ENCODE results near the gene LYPLA2.
A peak's percentile ranks its signal among the peaks of the same experiment; 100 is the strongest.

LYPLA2 gene

DNA sequence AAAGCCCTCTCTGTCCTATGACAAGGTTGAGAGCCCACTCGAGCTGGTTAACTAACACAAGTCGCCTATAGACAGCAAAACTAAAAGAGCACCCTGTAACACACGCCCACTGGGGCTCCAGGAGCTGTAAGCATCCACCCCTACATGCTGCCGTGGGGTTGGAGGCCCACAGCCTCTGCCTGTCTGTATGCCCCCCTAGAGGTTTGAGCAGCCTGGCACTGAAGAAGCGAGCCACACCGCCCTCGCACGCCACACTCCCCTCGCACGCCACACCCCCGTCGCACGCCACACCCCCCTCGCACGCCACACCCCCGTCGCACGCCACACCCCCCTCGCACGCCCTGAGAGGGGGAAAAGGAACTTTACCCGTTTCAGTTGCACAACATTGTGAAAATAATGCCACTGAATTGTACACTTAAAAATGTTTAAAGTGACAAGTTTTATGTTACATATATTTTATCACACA, 47.5 kb downstream of the LYPLA2 start:
- ChIA-PET POLR2A (no interaction called here), CTCF (interaction anchor here (0.8 to 1.6 kb wide), 4 partner anchors 11 to 67 kb away, joined by 3 to 7 read pairs (median 4); partner anchors contain the start of gene HMGCL)
- TF ChIP-seq, protein P1, sequence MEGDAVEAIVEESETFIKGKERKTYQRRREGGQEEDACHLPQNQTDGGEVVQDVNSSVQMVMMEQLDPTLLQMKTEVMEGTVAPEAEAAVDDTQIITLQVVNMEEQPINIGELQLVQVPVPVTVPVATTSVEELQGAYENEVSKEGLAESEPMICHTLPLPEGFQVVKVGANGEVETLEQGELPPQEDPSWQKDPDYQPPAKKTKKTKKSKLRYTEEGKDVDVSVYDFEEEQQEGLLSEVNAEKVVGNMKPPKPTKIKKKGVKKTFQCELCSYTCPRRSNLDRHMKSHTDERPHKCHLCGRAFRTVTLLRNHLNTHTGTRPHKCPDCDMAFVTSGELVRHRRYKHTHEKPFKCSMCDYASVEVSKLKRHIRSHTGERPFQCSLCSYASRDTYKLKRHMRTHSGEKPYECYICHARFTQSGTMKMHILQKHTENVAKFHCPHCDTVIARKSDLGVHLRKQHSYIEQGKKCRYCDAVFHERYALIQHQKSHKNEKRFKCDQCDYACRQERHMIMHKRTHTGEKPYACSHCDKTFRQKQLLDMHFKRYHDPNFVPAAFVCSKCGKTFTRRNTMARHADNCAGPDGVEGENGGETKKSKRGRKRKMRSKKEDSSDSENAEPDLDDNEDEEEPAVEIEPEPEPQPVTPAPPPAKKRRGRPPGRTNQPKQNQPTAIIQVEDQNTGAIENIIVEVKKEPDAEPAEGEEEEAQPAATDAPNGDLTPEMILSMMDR (IDR thresholded peaks at IDR 0.05; ENCODE audit: control extremely low read depth, extremely low read depth, low read depth, missing control alignments), result no peak
- DNase-seq (ENCODE audit: extremely low spot score), result peak; percentile 80

DNA sequence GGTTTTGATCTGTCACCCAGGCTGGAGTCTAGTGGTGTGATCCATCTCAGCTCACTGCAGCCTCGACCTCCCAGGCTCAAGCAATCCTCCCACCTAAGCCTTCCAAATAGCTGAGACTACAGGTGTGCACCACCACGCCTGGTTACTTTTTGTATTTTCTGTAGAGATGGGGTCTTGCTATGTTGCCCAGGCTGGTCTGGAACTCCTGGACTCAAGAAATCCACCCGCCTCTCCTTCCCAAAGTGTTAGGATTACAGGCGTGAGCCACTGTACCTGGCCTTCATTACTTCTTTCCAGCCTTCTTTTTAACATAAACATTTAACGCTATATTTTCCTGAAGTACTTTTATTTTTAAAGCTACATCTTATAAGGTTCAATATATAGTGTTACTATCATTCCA, 52.7 kb downstream of the LYPLA2 start:
- DNase-seq (ENCODE audit: extremely low spot score), result no peak
- CTCF ChIA-PET, result interaction anchor here (0.8 to 2.1 kb wide), 4 partner anchors 22 to 67 kb away, joined by 3 to 12 read pairs (median 4); no protein-coding TSS in a partner anchor
- TF ChIP-seq, protein P1 (IDR thresholded peaks at IDR 0.05; ENCODE audit: control extremely low read depth, extremely low read depth, low read depth, missing control alignments), result no peak
- POLR2A ChIA-PET, result no interaction called here
